OCI-LY7 (cell line): ENCODE data around the gene GRID2. TPM values are rescaled to one million over a fixed set of nuclear protein-coding genes. Genes with fewer than 3 reads are reported as not detected.

Source experiments
- BruUV-seq: library from RNA; stranded (reverse); fragments of 400-500 nt; replicated peaks from 2 replicates; lab custom pipeline; 2021; lab: Mats Ljungman, UMichigan
- CTCF ChIA-PET: fragments of 300-600 bp; sonication (Branson Sonifier 250); formaldehyde crosslinking; loops from one replicate; lab custom pipeline; 2022; ENCODE audit warnings: antibody characterized with exemption; ENCODE audit not compliant: unreplicated experiment; lab: Charles Lee
- POLR2A ChIA-PET: fragments of 300-600 bp; sonication (Branson Sonifier 250); formaldehyde crosslinking; loops from one replicate; lab custom pipeline; 2022; ENCODE audit warnings: antibody characterized with exemption; lab: Charles Lee
- DNase-seq: peaks from one replicate; pipeline ENCODE4 v3.0.0-alpha.2; 2015; ENCODE audit warnings: low spot score
- H2AFZ ChIP-seq: fragments of 200-600 bp; sonication (generic), shearing (Covaris generic); 2 replicates; pipeline ENCODE4 v1.6.1; 2014; ENCODE audit warnings: mild to moderate bottlenecking, antibody characterized with exemption, low read length, moderate library complexity
- H3K27ac ChIP-seq: fragments of 200-600 bp; sonication (generic); 2 replicates; pipeline ENCODE4 v1.5.1; 2014; ENCODE audit warnings: mixed run types, low read depth, mild to moderate bottlenecking, moderate library complexity, low read length, inconsistent platforms; ENCODE audit not compliant: poor library complexity, severe bottlenecking
- H3K36me3 ChIP-seq: fragments of 200-600 bp; sonication (generic); 2 replicates; pipeline ENCODE4 v1.6.1; 2014; ENCODE audit warnings: mild to moderate bottlenecking, antibody characterized with exemption, low read length, moderate library complexity, mixed read lengths; ENCODE audit not compliant: insufficient read depth
- H3K4me1 ChIP-seq: fragments of 200-600 bp; sonication (generic); 2 replicates; pipeline ENCODE4 v1.5.1; 2014; ENCODE audit warnings: mild to moderate bottlenecking, low read length; ENCODE audit not compliant: insufficient read depth, poor library complexity, severe bottlenecking
- H3K4me2 ChIP-seq: fragments of 200-600 bp; sonication (generic); 2 replicates; pipeline ENCODE4 v1.6.1; 2014; ENCODE audit warnings: mild to moderate bottlenecking, low read length
- H3K4me3 ChIP-seq: fragments of 200-600 bp; sonication (generic); 2 replicates; pipeline ENCODE4 v1.5.1; 2014; ENCODE audit warnings: mild to moderate bottlenecking, low read depth, low read length; ENCODE audit not compliant: poor library complexity, severe bottlenecking
- H3K79me2 ChIP-seq: fragments of 200-600 bp; sonication (generic); 2 replicates; pipeline ENCODE4 v1.6.1; 2016; ENCODE audit warnings: low read depth, mild to moderate bottlenecking, low read length, moderate library complexity, mixed read lengths; ENCODE audit not compliant: insufficient read depth
- H3K9me2 ChIP-seq: fragments of 200-600 bp; sonication (generic); 2 replicates; pipeline ENCODE4 v1.6.1; 2016; ENCODE audit warnings: mild to moderate bottlenecking, low read length, mixed read lengths; ENCODE audit not compliant: insufficient read depth
- H3K9me3 ChIP-seq: fragments of 200-600 bp; sonication (generic); 2 replicates; pipeline ENCODE4 v1.6.1; 2014; ENCODE audit warnings: mild to moderate bottlenecking, mixed run types, low read length, mixed read lengths
- H4K20me1 ChIP-seq: fragments of 200-600 bp; sonication (generic); 2 replicates; pipeline ENCODE4 v1.6.1; 2014; ENCODE audit warnings: mild to moderate bottlenecking, antibody characterized with exemption, low read length, moderate library complexity, mixed read lengths; ENCODE audit not compliant: insufficient read depth
- CTCF ChIP-seq: fragments of 200-600 bp; sonication (generic); conservative IDR thresholded peaks from 2 replicates; pipeline ENCODE4 v1.5.1; 2014; ENCODE audit warnings: mild to moderate bottlenecking, antibody characterized with exemption, low read length, moderate library complexity, mixed read lengths
- EZH2phosphoT487 ChIP-seq: fragments of 200-600 bp; sonication (generic); IDR thresholded peaks from 2 replicates; pipeline ENCODE4 v1.6.1; 2018; ENCODE audit warnings: low read depth, borderline replicate concordance, mild to moderate bottlenecking, mixed run types, antibody characterized with exemption, low read length, moderate library complexity, mixed read lengths
- intact Hi-C: fragments of 100-400 bp; cut with micrococcal nuclease; formaldehyde crosslinking; loops from one replicate; pipeline ENCODE4 v1.10.0; 2022; ENCODE audit not compliant: unreplicated experiment
- total RNA-seq, 2 experiments: library from RNA; depleted of rRNA in 1 of 2; stranded (reverse); fragments of >200 nt in 1 of 2; shearing (Covaris generic) in 1 of 2; gene quantifications; 2 replicates each; pipeline ENCODE4 v1.2.3, GENCODE V29; 2014 to 2022

Gene GRID2
- total RNA-seq, 2 experiments from 2014 or later = not detected

- BruUV-seq = no TSS peak
- no peak for TF ChIP-seq CTCF
- TF ChIP-seq EZH2phosphoT487 = no peak
Measured at GRCh38 chr4:93313197-93313596, 1009.4 kb downstream of the GRID2 start.

GRCh38 chr4:93317057-93317456 is 1013.3 kb downstream of the GRID2 start:
- Histone ChIP-seq H3K4me3 (no peak overlapping the region), H2AFZ (no peak overlapping the region), H3K27ac (no peak overlapping the region), H3K36me3 (no peaks in the 10 kb centered on the region), H3K79me2 (no peaks in the 10 kb centered on the region), H3K9me3 (no peaks in the 10 kb centered on the region), H4K20me1 (no peaks in the 10 kb centered on the region), H3K4me2 (no peak overlapping the region), H3K9me2 (no peaks in the 10 kb centered on the region), H3K4me1 (no peaks in the 10 kb centered on the region)
- ChIA-PET CTCF (no interaction called here), POLR2A (interaction anchor here (0.7 kb wide), 1 partner anchor 773 kb away, joined by 3 read pairs; no protein-coding TSS in a partner anchor)
- intact Hi-C loops = no loop called here
- BruUV-seq = no TSS peak
- TF ChIP-seq EZH2phosphoT487 (no peak), CTCF (no peak)
- DNase-seq = no peak

More at GRCh38 chr4:93313197-93313596, 1009.4 kb downstream of the GRID2 start:
- intact Hi-C loops = no loop called here
- no peaks in the 10 kb centered on the region for H3K79me2 ChIP-seq
- no peaks in the 10 kb centered on the region for H4K20me1 ChIP-seq
- no peaks in the 10 kb centered on the region for H3K4me1 ChIP-seq
- ChIA-PET CTCF (no interaction called here), POLR2A (interaction anchor here (1.1 kb wide), 1 partner anchor 31 kb away, joined by 4 read pairs; no protein-coding TSS in a partner anchor)
- H2AFZ ChIP-seq = no peak overlapping the region
- no peaks in the 10 kb centered on the region for H3K9me2 ChIP-seq
- H3K9me3 ChIP-seq = no peaks in the 10 kb centered on the region
- no peak overlapping the region for H3K4me3 ChIP-seq
- no peak overlapping the region for H3K4me2 ChIP-seq
- no peak for DNase-seq
- no peak overlapping the region for H3K27ac ChIP-seq
- no peaks in the 10 kb centered on the region for H3K36me3 ChIP-seq

GRCh38 chr4:93317561-93317960 is 1013.8 kb downstream of the GRID2 start:
- no peaks in the 10 kb centered on the region for H3K9me3 ChIP-seq
- no peak overlapping the region for H3K4me2 ChIP-seq
- H3K36me3 ChIP-seq = no peaks in the 10 kb centered on the region
- CTCF ChIA-PET = no interaction called here
- H3K4me1 ChIP-seq = no peaks in the 10 kb centered on the region
- POLR2A ChIA-PET = interaction anchor here (0.7 kb wide), 1 partner anchor 772 kb away, joined by 3 read pairs; no protein-coding TSS in a partner anchor
- no peaks in the 10 kb centered on the region for H3K79me2 ChIP-seq
- H4K20me1 ChIP-seq = no peaks in the 10 kb centered on the region
- no peak overlapping the region for H3K4me3 ChIP-seq
- intact Hi-C loops = no loop called here
- H2AFZ ChIP-seq = no peak overlapping the region
- BruUV-seq = no TSS peak
- H3K27ac ChIP-seq = no peak overlapping the region
- TF ChIP-seq EZH2phosphoT487 = no peak
- no peak for TF ChIP-seq CTCF
- no peaks in the 10 kb centered on the region for H3K9me2 ChIP-seq
- DNase-seq = no peak
